Parathyroid adenoma (tissue), 2 donors: Measurements from ENCODE around the gene WDR70.

Source experiments
- H2AFZ ChIP-seq: fragments of 300-600 bp; sonication (generic); one replicate; pipeline ENCODE4 v1.7.0; 2017; ENCODE audit warnings: antibody characterized with exemption, mild to moderate bottlenecking
- H3K27ac ChIP-seq: fragments of 300-600 bp; sonication (generic); one replicate; pipeline ENCODE4 v1.7.0; 2017
- H3K27me3 ChIP-seq: fragments of 300-600 bp; sonication (generic); one replicate; pipeline ENCODE4 v1.7.0; 2017; ENCODE audit warnings: low read length; ENCODE audit not compliant: control insufficient read depth, insufficient read depth
- H3K36me3 ChIP-seq: fragments of 300-600 bp; sonication (generic); one replicate; pipeline ENCODE4 v1.7.0; 2017; ENCODE audit warnings: low read length; ENCODE audit not compliant: control insufficient read depth, insufficient read depth
- H3K4me1 ChIP-seq: fragments of 300-600 bp; sonication (generic); one replicate; pipeline ENCODE4 v1.7.0; 2017; ENCODE audit warnings: control low read depth
- H3K4me2 ChIP-seq: fragments of 300-600 bp; sonication (generic); one replicate; pipeline ENCODE4 v1.7.0; 2017; ENCODE audit warnings: low read length
- H3K4me3 ChIP-seq: fragments of 300-600 bp; sonication (generic); one replicate; pipeline ENCODE4 v1.7.0; 2017; ENCODE audit warnings: low read depth, low read length
- H3K79me2 ChIP-seq: fragments of 300-600 bp; sonication (generic); one replicate; pipeline ENCODE4 v1.7.0; 2017; ENCODE audit warnings: control low read depth
- H3K9ac ChIP-seq: fragments of 300-600 bp; sonication (generic); one replicate; pipeline ENCODE4 v1.7.0; 2017; ENCODE audit warnings: mild to moderate bottlenecking
- H3K9me3 ChIP-seq: fragments of 300-600 bp; sonication (generic); one replicate; pipeline ENCODE4 v1.7.0; 2017; ENCODE audit warnings: low read length; ENCODE audit not compliant: control insufficient read depth
- CTCF ChIP-seq: fragments of 300-600 bp; sonication (generic); IDR thresholded peaks from one replicate; pipeline ENCODE4 v1.7.0; 2017; ENCODE audit warnings: antibody characterized with exemption, mild to moderate bottlenecking
- donor health status: primary hyperparathyroidism.

Gene WDR70

GRCh38 chr5:37721447-37721871 is 342.3 kb downstream of the WDR70 start:
- no peak overlapping the region for H3K9ac ChIP-seq
- H3K4me3 ChIP-seq, result no peak overlapping the region
- no peak overlapping the region for H2AFZ ChIP-seq
- no peaks in the 10 kb centered on the region for H3K9me3 ChIP-seq
- H3K27ac ChIP-seq, result no peak overlapping the region
- no peaks in the 10 kb centered on the region for H3K36me3 ChIP-seq
- no peaks in the 10 kb centered on the region for H3K27me3 ChIP-seq
- TF ChIP-seq CTCF, result no peak
- no peaks in the 10 kb centered on the region for H3K79me2 ChIP-seq
- H3K4me1 ChIP-seq, result peaks cover 9% of the 10 kb centered on the region
- no peak overlapping the region for H3K4me2 ChIP-seq

GRCh38 chr5:37722236-37723161 is 343.4 kb downstream of the WDR70 start:
- H3K4me1 ChIP-seq, result peaks cover 3% of the 10 kb centered on the region
- no peak for TF ChIP-seq CTCF
- H3K27ac ChIP-seq, result no peak overlapping the region

GRCh38 chr5:37723162-37723961 is 344.2 kb downstream of the WDR70 start:
- H3K4me1 ChIP-seq, result no peaks in the 10 kb centered on the region
- H3K27me3 ChIP-seq, result no peaks in the 10 kb centered on the region
- H2AFZ ChIP-seq, result no peak overlapping the region
- no peaks in the 10 kb centered on the region for H3K79me2 ChIP-seq
- H3K4me3 ChIP-seq, result no peak overlapping the region
- H3K27ac ChIP-seq, result no peak overlapping the region
- H3K9me3 ChIP-seq, result no peaks in the 10 kb centered on the region
- no peak overlapping the region for H3K9ac ChIP-seq
- H3K36me3 ChIP-seq, result no peaks in the 10 kb centered on the region
- no peak overlapping the region for H3K4me2 ChIP-seq
- TF ChIP-seq CTCF, result no peak

More at GRCh38 chr5:37722236-37723161, 343.4 kb downstream of the WDR70 start:
- Histone ChIP-seq H2AFZ (no peak overlapping the region), H3K79me2 (no peaks in the 10 kb centered on the region), H3K9me3 (no peaks in the 10 kb centered on the region), H3K36me3 (no peaks in the 10 kb centered on the region), H3K4me2 (no peak overlapping the region), H3K9ac (no peak overlapping the region), H3K27me3 (no peaks in the 10 kb centered on the region), H3K4me3 (no peak overlapping the region)

GRCh38 chr5:37724395-37725125 is 345.4 kb downstream of the WDR70 start:
- no peak overlapping the region for H3K9ac ChIP-seq
- H3K79me2 ChIP-seq, result no peaks in the 10 kb centered on the region
- TF ChIP-seq CTCF, result no peak
- no peak overlapping the region for H3K4me3 ChIP-seq
- no peak overlapping the region for H3K4me2 ChIP-seq
- no peaks in the 10 kb centered on the region for H3K9me3 ChIP-seq
- H2AFZ ChIP-seq, result no peak overlapping the region
- no peak overlapping the region for H3K27ac ChIP-seq
- H3K27me3 ChIP-seq, result no peaks in the 10 kb centered on the region
- no peaks in the 10 kb centered on the region for H3K36me3 ChIP-seq
- no peaks in the 10 kb centered on the region for H3K4me1 ChIP-seq
